Bronchial epithelial cell (primary cell): ENCODE data around the gene PAPPA2. TPM values are rescaled to one million over a fixed set of nuclear protein-coding genes. Genes with fewer than 3 reads are reported as not detected.
"Not testable (repeated sequence)": the region's sequence is repeated elsewhere in the genome, so short reads cannot be mapped to it uniquely, and the experiment has no call there.

Experiments used
- DNase-seq: peaks from one replicate; pipeline ENCODE4 v3.0.0-alpha.2; 2010; ENCODE audit warnings: low read depth
- FAIRE-seq: peaks from 2 replicates; lab custom pipeline; 2011; peaks lifted over from hg19 to GRCh38; lab: Jason Lieb, UNC
- H3K27me3 ChIP-seq: 2 replicates; pipeline ENCODE4 v1.5.1; 2011; ENCODE audit warnings: low read length; ENCODE audit not compliant: control insufficient read depth, insufficient read depth
- H3K36me3 ChIP-seq: 2 replicates; pipeline ENCODE4 v1.5.1; 2011; ENCODE audit warnings: low read length; ENCODE audit not compliant: control insufficient read depth, insufficient read depth
- H3K4me3 ChIP-seq: 2 replicates; pipeline ENCODE4 v1.5.1; 2011; ENCODE audit warnings: mild to moderate bottlenecking, low read depth, low read length, control low read depth
- total RNA-seq: library from RNA; depleted of rRNA; stranded (reverse); fragments of >200 nt; gene quantifications from 2 replicates; pipeline ENCODE4 v1.2.1, GENCODE V29; 2014
- TF ChIP-seq, protein P1 (sequence below): IDR thresholded peaks from 2 replicates; pipeline ENCODE4 v1.5.1; 2011; ENCODE audit warnings: mild to moderate bottlenecking, moderate library complexity, low read length, control low read depth, inconsistent platforms; ENCODE audit not compliant: insufficient read depth, severe bottlenecking

Gene PAPPA2
- total RNA-seq, 1 donor from 2014 or later: 8.7 TPM

DNA sequence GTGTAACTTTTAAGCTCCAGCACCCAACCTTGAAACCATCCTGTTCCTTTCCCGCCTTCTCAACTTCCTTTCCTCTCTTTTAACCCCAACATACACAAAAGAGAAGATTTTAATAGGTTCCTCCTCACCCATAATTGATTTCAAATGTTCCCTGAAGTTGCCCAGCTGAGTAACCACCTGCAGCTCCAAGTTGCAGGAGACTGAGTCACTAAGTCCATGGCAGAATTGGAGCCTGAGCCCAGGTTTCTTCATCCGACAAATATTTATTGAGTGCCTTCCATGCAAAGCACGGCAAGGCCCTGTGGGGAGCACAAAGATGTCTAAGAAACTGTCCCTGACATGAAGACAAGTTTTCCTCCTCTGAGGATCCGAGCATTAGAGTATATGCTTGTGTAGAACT, 97.7 kb downstream of the PAPPA2 start:
- peaks cover 2% of the 10 kb centered on the region for H3K27me3 ChIP-seq
- no peak overlapping the region for H3K4me3 ChIP-seq
- no peak for DNase-seq
- no peaks in the 10 kb centered on the region for H3K36me3 ChIP-seq
- FAIRE-seq: no peak
- TF ChIP-seq, protein P1, sequence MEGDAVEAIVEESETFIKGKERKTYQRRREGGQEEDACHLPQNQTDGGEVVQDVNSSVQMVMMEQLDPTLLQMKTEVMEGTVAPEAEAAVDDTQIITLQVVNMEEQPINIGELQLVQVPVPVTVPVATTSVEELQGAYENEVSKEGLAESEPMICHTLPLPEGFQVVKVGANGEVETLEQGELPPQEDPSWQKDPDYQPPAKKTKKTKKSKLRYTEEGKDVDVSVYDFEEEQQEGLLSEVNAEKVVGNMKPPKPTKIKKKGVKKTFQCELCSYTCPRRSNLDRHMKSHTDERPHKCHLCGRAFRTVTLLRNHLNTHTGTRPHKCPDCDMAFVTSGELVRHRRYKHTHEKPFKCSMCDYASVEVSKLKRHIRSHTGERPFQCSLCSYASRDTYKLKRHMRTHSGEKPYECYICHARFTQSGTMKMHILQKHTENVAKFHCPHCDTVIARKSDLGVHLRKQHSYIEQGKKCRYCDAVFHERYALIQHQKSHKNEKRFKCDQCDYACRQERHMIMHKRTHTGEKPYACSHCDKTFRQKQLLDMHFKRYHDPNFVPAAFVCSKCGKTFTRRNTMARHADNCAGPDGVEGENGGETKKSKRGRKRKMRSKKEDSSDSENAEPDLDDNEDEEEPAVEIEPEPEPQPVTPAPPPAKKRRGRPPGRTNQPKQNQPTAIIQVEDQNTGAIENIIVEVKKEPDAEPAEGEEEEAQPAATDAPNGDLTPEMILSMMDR: no peak

DNA sequence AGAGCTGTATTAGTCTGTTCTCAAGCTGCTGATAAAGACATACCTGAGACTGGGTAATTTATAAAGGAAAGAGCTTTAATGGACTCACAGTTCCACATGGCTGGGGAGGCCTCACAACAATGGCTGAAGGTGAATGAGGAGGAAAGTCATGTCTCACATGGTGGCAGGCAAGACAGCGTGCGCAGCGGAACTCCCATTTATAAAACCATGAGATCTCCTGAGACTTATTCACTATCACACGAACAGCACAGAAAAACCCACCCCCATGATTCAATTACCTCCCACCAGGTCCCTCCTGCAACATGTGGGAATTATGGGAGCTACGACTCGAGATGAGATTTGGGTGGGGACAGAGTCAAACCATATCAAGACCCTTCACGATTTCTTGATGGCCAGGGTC, 98.8 kb downstream of the PAPPA2 start:
- not testable (repeated sequence) for DNase-seq, H3K27me3 ChIP-seq, H3K36me3 ChIP-seq, H3K4me3 ChIP-seq, FAIRE-seq

DNA sequence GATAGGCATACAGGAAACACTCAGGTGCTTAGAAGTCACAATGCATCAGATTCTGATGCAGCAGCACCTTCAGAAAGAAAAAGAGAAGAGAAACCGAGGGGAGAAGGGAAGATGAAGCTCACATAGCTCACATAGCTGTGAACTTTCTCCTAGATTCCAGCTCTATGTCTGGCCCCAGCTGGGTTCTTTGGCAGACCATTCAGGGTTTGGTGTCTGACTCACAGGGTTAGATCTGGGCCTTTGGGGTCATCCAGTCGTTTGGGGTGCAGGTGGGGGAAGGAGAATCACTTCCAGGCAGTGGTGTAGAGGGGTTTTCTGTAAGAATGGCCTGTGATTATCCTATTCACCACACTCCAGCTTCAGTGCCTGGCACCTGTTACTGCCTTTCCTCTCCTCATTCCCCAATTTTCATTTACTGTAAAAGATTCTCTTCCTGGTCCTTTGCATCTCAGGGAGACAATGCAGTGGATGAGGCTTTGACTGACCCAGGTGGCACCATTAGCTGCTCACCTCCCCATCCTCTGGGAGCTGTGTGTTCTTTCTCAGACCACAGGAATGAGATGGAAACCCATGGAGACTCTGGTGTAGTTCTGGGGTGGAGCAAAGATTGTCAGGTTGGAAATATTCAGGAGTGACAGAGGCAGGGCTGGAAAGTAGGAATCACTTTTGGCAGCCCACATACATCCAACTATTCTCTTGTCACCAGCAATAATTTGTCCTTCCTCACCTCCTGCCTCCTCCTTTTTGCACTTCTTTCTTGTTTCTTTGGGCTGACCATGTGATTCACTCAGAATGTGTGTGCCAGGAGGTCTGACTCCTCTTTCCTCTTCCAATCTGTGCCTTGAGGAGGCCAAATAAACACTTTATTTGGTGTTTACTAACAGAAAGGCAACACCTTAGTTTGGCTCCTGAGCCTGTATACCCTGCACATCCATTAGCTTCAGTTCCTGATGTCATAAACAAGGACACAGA, 103.3 kb downstream of the PAPPA2 start:
- FAIRE-seq (no peak), DNase-seq (no peak)
- H3K36me3 ChIP-seq: no peaks in the 10 kb centered on the region
- TF ChIP-seq, protein P1: no peak
- H3K27me3 ChIP-seq: no peaks in the 10 kb centered on the region
- no peak overlapping the region for H3K4me3 ChIP-seq

DNA sequence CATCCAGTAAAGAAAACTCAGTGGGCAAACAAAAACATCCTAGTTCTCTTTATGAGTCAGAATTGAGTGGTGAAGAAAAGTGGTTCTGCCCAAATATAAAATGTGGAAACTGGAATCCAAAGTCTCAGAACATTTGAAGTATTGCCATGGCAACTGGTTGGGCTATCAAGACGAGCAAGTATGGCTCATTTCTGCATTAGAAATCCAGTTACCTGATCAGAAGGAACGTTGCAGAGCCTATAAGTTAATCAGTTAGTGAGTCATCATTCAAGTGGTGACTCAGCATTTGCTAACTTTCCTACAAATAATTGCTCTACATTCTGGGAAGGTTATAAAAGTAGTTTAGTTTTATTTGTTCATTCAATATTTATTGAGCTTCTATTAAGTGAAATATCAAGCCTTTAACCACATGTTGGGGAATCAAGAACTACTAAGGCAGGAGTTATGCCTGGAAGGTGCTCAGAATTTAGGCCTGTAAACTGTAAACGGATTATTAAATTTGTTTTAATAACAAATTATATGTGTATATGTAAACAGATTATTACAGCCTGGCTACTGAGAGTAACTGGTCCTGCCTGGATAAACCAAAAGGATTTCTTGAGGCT, 104.3 kb downstream of the PAPPA2 start:
- peak; percentile 64 for DNase-seq
- FAIRE-seq: no peak
- TF ChIP-seq, protein P1: no peak

DNA sequence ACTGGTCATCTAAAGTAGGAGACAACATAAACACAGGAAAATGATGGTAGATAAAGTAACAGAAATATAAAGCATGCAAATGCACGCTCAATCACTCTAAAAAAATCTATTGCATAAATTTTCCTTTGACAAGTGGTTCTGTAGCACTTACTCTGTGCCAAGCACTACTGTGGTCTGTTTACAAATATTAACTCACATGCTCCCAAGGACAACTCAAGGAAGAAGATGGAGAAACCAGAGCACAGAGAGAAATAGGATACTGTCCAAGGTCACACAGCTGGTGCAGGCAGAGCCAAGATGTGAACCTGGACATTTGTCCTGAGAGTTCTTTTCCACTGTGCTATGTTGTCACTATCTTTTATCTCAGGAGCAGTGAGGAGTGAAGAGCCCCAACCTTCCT, 105.2 kb downstream of the PAPPA2 start:
- DNase-seq (no peak), FAIRE-seq (no peak)
- Histone ChIP-seq H3K36me3 (no peaks in the 10 kb centered on the region), H3K4me3 (no peak overlapping the region), H3K27me3 (no peaks in the 10 kb centered on the region)
- TF ChIP-seq, protein P1: no peak

More for the DNA sequence above, 104.3 kb downstream of the PAPPA2 start:
- Histone ChIP-seq H3K4me3 (no peak overlapping the region), H3K36me3 (no peaks in the 10 kb centered on the region), H3K27me3 (no peaks in the 10 kb centered on the region)

DNA sequence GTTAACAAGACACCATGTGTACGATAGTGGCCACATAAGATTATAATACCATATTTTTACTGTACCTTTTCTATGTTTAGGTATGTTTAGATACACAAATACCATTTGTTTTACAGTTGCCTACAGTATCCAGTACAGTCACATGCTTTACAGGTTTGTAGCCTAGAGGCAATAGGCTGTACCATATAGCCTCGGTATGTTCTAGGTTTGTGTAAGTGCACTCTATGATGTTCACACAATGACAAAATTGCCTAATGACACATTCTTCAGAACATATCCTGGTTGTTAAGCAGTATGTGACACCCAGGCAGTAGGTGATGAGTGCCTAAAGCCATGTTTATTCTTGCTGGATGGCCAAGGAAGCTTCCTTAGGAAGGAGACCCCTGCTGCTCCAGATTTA, 111.8 kb downstream of the PAPPA2 start:
- TF ChIP-seq, protein P1: no peak

More for the DNA sequence above, 111.8 kb downstream of the PAPPA2 start:
- no peaks in the 10 kb centered on the region for H3K27me3 ChIP-seq
- FAIRE-seq (no peak), DNase-seq (no peak)
- H3K36me3 ChIP-seq: no peaks in the 10 kb centered on the region
- no peak overlapping the region for H3K4me3 ChIP-seq
